PC-9 (cell line): ENCODE results near the gene LGI4. TPM values are rescaled to one million over a fixed set of nuclear protein-coding genes. Genes with fewer than 3 reads are reported as not detected.

Experiments
- BruUV-seq: library from RNA; stranded (reverse); fragments of 400-500 nt; replicated peaks from 2 replicates; lab custom pipeline; 2021; lab: Mats Ljungman, UMichigan
- CTCF ChIA-PET: fragments of 300-600 bp; sonication (Branson Sonifier 250); formaldehyde crosslinking; loops from one replicate; lab custom pipeline; 2022; ENCODE audit warnings: antibody characterized with exemption; lab: Charles Lee
- POLR2A ChIA-PET: fragments of 300-600 bp; sonication (Branson Sonifier 250); formaldehyde crosslinking; loops from one replicate; lab custom pipeline; 2022; ENCODE audit warnings: antibody characterized with exemption; ENCODE audit not compliant: unreplicated experiment; lab: Charles Lee
- DNase-seq, 2 experiments: peaks; one replicate each; pipeline versions ENCODE4 v3.0.0 to v3.0.0-alpha.2; 2015 to 2022; ENCODE audit warnings: mixed read lengths in 1 of 2
- H2AFZ ChIP-seq: fragments of 200-600 bp; sonication (generic); 2 replicates; pipeline ENCODE4 v1.8.1; 2017; ENCODE audit warnings: antibody characterized with exemption
- H3F3A ChIP-seq: fragments of 200-600 bp; sonication (generic); 2 replicates; pipeline ENCODE4 v1.8.1; 2017; ENCODE audit warnings: antibody characterized with exemption, mild to moderate bottlenecking, low read depth; ENCODE audit not compliant: insufficient read depth
- H3K27ac ChIP-seq: fragments of 200-600 bp; sonication (generic); 2 replicates; pipeline ENCODE4 v1.6.1; 2016; ENCODE audit warnings: mixed run types
- H3K27me3 ChIP-seq: fragments of 200-600 bp; sonication (generic); 2 replicates; pipeline ENCODE4 v1.6.1; 2016; ENCODE audit warnings: low read depth, mixed run types; ENCODE audit not compliant: insufficient read depth
- H3K36me3 ChIP-seq: fragments of 200-600 bp; sonication (generic); 2 replicates; pipeline ENCODE4 v1.6.1; 2016; ENCODE audit warnings: low read depth, mixed run types
- H3K4me1 ChIP-seq: fragments of 200-600 bp; sonication (generic); replicated peaks from 2 replicates; pipeline ENCODE4 v1.6.1; 2016; ENCODE audit warnings: mixed run types; ENCODE audit not compliant: insufficient read depth
- H3K4me2 ChIP-seq: fragments of 200-600 bp; sonication (generic); 2 replicates; pipeline ENCODE4 v1.6.1; 2017; ENCODE audit warnings: mixed run types
- H3K4me3 ChIP-seq: fragments of 200-600 bp; sonication (generic); 2 replicates; pipeline ENCODE4 v1.6.1; 2016; ENCODE audit warnings: mixed run types
- H3K79me2 ChIP-seq: fragments of 200-600 bp; sonication (generic); 2 replicates; pipeline ENCODE4 v1.6.1; 2017; ENCODE audit warnings: low read depth, mixed run types
- H3K9me2 ChIP-seq: fragments of 200-600 bp; sonication (generic); 2 replicates; pipeline ENCODE4 v1.8.1; 2017; ENCODE audit warnings: mild to moderate bottlenecking; ENCODE audit not compliant: insufficient read depth
- H3K9me3 ChIP-seq: fragments of 200-600 bp; sonication (generic); 2 replicates; pipeline ENCODE4 v1.8.1; 2016; ENCODE audit warnings: low read depth; ENCODE audit not compliant: insufficient read depth
- H4K20me1 ChIP-seq: fragments of 200-600 bp; sonication (generic); 2 replicates; pipeline ENCODE4 v1.8.1; 2017; ENCODE audit not compliant: insufficient read depth
- EZH2 ChIP-seq: fragments of 200-600 bp; sonication (generic); IDR thresholded peaks from 2 replicates; pipeline ENCODE4 v1.8.0; 2017; ENCODE audit warnings: antibody characterized with exemption, low read depth
- intact Hi-C: fragments of 100-400 bp; cut with micrococcal nuclease; formaldehyde crosslinking; loops from one replicate; pipeline ENCODE4 v1.10.0; 2022; ENCODE audit not compliant: unreplicated experiment
- total RNA-seq: library from RNA; stranded (reverse); gene quantifications from 2 replicates; pipeline ENCODE4 v1.2.3, GENCODE V29; 2021
- TF ChIP-seq, protein P1 (sequence below): fragments of 200-600 bp; sonication (generic); conservative IDR thresholded peaks from 2 replicates; pipeline ENCODE4 v1.6.1; 2017; ENCODE audit warnings: mixed run types, antibody characterized with exemption, mild to moderate bottlenecking, moderate library complexity

The LGI4 gene
- total RNA-seq, 1 experiment from 2014 or later = 1.2 TPM

DNA sequence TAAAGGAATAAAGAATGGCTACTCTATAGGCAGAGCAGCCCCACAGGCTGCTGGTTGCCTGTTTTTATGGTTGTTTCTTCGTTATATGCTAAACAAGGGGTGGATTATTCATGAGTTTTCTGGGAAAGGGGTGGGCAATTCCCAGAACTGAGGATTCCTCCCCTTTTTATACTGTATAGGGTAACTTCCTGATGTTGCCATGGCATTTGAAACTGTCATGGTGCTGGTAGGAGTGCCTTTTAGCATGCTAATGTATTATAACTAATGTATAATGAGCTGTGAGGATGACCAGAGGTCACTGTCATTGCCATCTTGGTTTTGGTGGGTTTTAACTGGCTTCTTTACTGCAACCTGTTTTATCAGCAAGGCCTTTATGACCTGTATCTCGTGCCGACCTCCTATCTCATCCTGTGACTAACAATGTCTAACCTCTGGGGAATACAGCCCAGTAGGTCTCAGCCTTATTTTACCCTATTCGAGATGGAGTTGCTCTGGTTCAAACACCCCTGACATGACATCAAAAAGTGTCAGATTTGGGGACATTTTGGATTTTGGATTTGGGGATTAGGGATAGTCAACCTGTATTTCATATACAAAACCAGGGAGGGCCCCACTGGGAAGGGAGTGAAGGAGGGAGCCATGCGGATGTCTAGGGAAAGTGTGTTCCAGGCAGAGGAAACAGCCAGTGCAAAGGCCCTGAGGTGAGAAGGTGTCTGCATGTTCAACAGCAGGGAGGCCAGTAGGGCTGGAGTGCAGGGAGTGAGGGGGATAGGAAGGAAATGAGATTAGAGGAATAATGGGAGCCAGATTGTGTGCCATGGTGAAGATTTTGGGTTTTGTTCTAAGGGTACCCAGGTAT lies 30.6 kb upstream of the LGI4 start:
- peaks cover 91% of the 10 kb centered on the region for H3K4me1 ChIP-seq
- peaks cover 98% of the 10 kb centered on the region for H3F3A ChIP-seq
- H3K9me3 ChIP-seq = peaks cover 15% of the 10 kb centered on the region; the same call in 1 of the 2 replicates
- no peaks in the 10 kb centered on the region for H3K27me3 ChIP-seq
- ChIA-PET CTCF (no interaction called here), POLR2A (no interaction called here)
- TF ChIP-seq, protein P1, sequence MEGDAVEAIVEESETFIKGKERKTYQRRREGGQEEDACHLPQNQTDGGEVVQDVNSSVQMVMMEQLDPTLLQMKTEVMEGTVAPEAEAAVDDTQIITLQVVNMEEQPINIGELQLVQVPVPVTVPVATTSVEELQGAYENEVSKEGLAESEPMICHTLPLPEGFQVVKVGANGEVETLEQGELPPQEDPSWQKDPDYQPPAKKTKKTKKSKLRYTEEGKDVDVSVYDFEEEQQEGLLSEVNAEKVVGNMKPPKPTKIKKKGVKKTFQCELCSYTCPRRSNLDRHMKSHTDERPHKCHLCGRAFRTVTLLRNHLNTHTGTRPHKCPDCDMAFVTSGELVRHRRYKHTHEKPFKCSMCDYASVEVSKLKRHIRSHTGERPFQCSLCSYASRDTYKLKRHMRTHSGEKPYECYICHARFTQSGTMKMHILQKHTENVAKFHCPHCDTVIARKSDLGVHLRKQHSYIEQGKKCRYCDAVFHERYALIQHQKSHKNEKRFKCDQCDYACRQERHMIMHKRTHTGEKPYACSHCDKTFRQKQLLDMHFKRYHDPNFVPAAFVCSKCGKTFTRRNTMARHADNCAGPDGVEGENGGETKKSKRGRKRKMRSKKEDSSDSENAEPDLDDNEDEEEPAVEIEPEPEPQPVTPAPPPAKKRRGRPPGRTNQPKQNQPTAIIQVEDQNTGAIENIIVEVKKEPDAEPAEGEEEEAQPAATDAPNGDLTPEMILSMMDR = no peak
- TF ChIP-seq EZH2 = no peak
- H3K27ac ChIP-seq = peak overlapping the region; percentile 97
- BruUV-seq = no TSS peak
- peaks cover 24% of the 10 kb centered on the region for H3K79me2 ChIP-seq
- no peak overlapping the region for H2AFZ ChIP-seq
- no peaks in the 10 kb centered on the region for H3K9me2 ChIP-seq
- peak overlapping the region; percentile 64 for H3K4me2 ChIP-seq
- DNase-seq = no peak
- H4K20me1 ChIP-seq = no peaks in the 10 kb centered on the region
- H3K4me3 ChIP-seq = peak overlapping the region; percentile 34
- peaks cover 68% of the 10 kb centered on the region for H3K36me3 ChIP-seq
- intact Hi-C loops = no loop called here

DNA sequence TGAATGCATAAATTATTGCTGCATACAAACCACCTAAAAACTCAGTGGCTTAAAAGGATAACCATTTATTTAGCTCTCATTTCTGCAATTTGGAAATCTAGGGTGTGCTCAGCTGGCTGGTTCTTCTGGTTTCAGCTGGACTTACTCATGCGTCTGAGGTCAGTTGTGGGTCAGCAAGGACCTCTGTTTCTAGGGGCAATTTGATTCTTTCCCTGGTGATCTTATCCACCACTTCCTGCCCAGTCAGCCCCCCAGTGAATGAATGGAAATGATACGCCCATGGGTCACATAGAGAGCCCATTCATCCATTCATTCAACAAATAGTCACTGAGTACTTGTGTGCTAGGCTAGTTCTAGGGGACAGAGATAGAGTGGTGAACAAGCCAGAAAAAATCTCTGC lies 29.6 kb upstream of the LGI4 start:
- no peaks in the 10 kb centered on the region for H3K9me2 ChIP-seq
- H3K27ac ChIP-seq = peak overlapping the region; percentile 97
- H3K9me3 ChIP-seq = peaks cover 15% of the 10 kb centered on the region; the same call in 1 of the 2 replicates
- peak overlapping the region; percentile 72 for H3K4me2 ChIP-seq
- POLR2A ChIA-PET = no interaction called here
- peak overlapping the region; percentile 37 for H3K4me3 ChIP-seq
- TF ChIP-seq, protein P1 = no peak
- TF ChIP-seq EZH2 = no peak
- peaks cover 66% of the 10 kb centered on the region for H3K36me3 ChIP-seq
- no peaks in the 10 kb centered on the region for H3K27me3 ChIP-seq
- peaks cover 98% of the 10 kb centered on the region for H3F3A ChIP-seq
- peaks cover 82% of the 10 kb centered on the region for H3K4me1 ChIP-seq
- CTCF ChIA-PET = no interaction called here
- H4K20me1 ChIP-seq = no peaks in the 10 kb centered on the region
- intact Hi-C loops = no loop called here
- BruUV-seq = no TSS peak
- peaks cover 27% of the 10 kb centered on the region for H3K79me2 ChIP-seq
- H2AFZ ChIP-seq = no peak overlapping the region
- peak in 1 of 2 experiments; percentile 92 for DNase-seq

GRCh38 chr19:35162471-35163326 lies 27.8 kb upstream of the LGI4 start:
- TF ChIP-seq, protein P1 = no peak
- TF ChIP-seq EZH2 = no peak
- Histone ChIP-seq H2AFZ (no peak overlapping the region), H3K36me3 (peaks cover 83% of the 10 kb centered on the region), H3K27me3 (no peaks in the 10 kb centered on the region), H3K4me3 (peak overlapping the region; percentile 37; the same call in 1 of the 2 replicates), H3K9me2 (no peaks in the 10 kb centered on the region), H3K9me3 (peaks cover 15% of the 10 kb centered on the region; the same call in 1 of the 2 replicates), H3K79me2 (peaks cover 44% of the 10 kb centered on the region), H3K4me2 (peak overlapping the region; percentile 72), H3K4me1 (peaks cover 71% of the 10 kb centered on the region), H3F3A (peaks cover 94% of the 10 kb centered on the region), H4K20me1 (no peaks in the 10 kb centered on the region), H3K27ac (peak overlapping the region; percentile 97)
- DNase-seq = peak; percentile 74 to 98
- no TSS peak for BruUV-seq
- ChIA-PET CTCF (interaction anchor here (0.6 kb wide), 1 partner anchor 342 kb away, joined by 3 read pairs; no protein-coding TSS in a partner anchor), POLR2A (interaction anchor here (0.7 kb wide), 1 partner anchor 16 kb away, joined by 3 read pairs; no protein-coding TSS in a partner anchor)
- intact Hi-C loops = no loop called here
